ELR (cell line): ENCODE measurements around the gene SMYD3.

ENCODE experiments used
- DNase-seq: peaks from one replicate; pipeline ENCODE4 v3.0.0-alpha.2; 2015; ENCODE audit warnings: low read depth

Gene SMYD3

DNA sequence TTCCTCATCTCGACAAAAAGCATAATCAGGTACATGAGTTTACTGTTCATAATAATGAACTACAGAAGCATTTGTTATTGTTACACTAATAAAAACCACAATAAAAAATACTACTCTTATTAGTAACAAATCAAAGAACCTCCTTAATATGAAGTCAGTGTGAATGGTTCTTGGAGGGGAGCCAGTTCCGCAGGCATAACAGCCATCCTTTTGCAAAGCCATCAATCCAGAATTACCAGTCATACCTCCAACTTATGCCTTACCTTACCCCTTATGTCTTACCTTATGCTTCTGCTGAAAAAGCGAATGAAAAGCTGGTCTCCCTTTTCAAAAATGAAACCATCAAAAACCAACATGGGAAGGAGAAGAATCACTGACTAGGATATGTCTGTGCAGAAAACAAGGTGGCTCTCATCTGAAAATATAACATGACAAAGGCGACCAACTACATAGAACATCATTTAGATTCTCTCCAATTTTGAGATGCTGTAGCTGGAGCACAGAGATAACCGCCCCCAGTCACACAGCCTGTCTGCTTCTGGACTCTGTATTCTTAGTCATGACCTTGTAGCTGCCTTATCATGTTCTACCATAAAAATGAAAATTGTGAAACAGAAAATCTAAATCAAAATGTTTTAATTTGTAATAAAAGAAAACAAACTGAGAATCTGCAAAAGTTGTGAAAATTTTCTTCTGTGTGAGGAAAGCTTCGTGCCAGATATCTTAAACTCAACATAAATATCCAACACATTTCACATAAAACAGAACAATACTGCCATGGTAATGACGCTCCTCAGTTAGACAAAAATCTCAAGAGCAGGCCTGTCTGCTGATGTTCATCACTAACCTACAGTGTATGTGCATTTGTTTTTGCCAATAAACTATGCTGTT lies 438.2 kb downstream of the SMYD3 start:
- DNase-seq: no peak

DNA sequence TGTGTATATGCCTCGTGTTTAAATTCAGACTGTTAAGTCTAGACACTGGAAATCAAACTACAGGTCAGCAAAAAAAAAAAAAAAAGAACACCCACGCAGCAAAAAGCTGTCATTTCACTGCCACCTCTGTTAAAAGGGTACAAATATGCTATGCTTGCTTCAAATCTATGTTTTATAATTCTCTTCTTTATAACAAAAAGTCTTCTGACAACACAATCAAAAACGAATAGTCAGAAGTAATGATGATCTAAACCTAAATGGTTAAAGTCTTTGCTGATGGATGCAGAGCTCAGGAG lies 438.9 kb downstream of the SMYD3 start:
- DNase-seq: no peak

DNA sequence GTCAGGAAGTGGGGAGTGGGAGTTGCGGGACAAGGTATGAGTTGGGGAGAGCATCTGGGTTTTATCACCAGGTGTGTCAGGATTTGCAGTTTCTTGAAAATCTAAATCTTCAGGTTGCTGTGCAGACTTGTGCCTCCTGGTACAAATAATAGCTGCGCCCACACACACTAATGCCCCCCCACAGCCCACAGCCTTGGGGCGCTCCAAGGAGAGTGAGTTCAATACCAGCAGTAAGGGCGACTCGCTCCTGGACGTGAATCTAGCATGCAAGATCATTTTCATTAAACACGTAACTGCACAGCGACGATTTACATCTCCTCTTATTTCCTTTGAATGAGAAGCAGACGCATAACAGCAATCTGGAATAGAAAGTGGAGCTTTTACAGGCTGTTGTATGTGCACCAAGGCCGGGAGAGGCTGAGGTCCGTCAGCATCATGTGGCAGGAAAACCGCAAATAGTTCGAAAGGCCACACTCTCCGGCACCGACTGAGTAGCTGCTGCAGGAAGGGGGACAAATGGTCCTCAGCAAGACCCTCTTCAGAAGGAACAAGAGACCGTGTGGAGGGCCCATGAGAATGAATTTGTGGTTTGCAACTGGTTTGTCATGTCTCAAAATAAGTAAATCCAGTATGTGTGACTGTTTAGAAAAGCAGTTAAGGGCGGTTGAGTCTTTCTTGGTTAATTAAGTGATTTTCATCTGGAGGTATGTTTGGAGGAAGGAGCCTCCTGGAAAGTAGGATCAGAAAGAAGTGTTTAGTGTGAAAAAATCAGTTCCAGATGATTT lies 439.5 kb downstream of the SMYD3 start:
- DNase-seq: peak; percentile 36

GRCh38 chr1:246066573-246066972 lies 440.5 kb downstream of the SMYD3 start:
- DNase-seq: no peak

DNA sequence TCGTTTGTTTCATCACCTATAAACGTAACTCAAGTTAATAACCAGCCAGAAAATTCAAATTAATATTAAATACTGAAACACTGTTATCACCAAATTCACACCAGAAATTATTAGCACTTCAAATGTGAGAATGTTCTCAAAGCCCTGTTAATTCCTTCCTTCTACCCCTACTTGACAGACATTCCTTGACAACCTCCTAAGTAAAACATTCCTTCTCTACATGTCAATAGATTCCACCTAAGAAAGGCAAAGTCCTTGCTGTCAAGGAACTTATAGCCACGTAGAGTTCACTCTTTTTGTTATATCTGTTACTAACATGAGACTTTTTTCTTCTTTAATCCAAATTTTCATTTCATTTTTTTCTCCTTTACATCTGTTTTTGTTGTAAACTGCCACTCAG lies 441.5 kb downstream of the SMYD3 start:
- no peak for DNase-seq

GRCh38 chr1:246064891-246065290 lies 442.2 kb downstream of the SMYD3 start:
- no peak for DNase-seq

- DNase-seq: no peak
Measured at GRCh38 chr1:246063013-246063616, 444.0 kb downstream of the SMYD3 start.

- no peak for DNase-seq
Measured at GRCh38 chr1:246058466-246058865, 448.6 kb downstream of the SMYD3 start.

DNA sequence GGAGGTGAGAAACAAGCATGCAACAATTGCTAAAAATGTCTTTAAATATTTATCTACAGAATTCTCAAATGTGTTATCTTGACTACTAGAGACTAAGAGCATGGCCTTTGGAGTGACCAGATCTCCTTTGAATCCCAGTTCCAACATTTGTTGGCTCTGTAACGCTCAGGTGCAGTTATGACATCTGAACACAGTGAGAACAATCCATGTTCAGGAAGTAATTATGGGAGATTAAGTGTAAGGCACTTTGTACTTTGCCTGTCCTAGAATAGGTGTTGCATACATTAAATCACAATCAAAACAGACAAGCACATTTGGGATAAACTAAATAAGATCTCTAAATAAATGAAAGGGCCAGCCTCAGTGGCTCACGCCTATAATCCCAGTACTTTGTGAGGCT lies 454.5 kb downstream of the SMYD3 start:
- no peak for DNase-seq

DNA sequence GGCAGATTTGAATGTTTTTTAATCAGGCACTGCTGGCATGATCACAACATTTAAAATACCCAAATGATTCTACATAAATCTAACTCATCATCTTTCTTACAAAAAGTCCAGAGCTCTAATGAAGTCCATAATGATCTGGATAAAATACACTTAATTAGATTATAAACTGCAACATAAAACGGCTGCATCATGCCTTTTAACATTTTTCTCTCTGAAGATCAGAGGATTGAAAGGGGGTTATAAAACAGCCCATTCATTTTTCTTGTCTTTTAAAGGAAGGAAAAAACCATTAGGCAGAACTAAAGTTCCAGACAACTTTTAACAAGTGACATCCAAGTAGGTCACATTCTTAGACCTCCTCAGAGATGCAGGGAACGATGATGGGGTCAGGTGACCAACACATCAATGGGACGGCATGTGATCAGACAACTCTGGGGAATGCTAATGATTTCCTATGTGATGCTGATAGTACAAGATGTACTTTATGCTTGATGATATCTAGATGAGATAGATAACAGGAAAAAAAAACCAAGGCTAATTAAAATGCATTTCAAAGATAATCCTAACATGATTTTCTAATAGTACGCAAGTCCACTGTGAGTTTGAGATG lies 455.1 kb downstream of the SMYD3 start:
- no peak for DNase-seq

GRCh38 chr1:246048693-246049092 lies 458.4 kb downstream of the SMYD3 start:
- DNase-seq: no peak

- no peak for DNase-seq
Measured at GRCh38 chr1:246043556-246043955, 463.5 kb downstream of the SMYD3 start.

DNA sequence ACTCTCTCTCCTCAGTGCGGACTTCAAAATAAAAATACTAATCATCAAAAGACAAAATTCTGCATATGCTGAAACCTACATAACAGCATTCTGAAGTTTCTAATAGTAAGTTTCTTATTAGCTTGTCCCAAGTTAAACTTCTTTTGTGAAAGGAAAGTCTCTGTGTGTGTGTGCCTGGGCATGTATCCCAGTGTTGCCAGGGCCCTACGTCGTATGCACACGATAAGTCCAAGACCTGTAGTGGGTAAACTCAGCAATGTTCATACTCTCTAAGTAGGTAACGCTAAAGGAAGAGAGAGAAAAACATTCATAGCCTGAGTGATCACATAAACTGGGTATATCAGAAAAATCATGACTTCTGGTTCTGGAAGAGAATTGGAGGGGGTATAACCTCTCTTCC lies 465.7 kb downstream of the SMYD3 start:
- DNase-seq: no peak

GRCh38 chr1:246040200-246040890 lies 466.7 kb downstream of the SMYD3 start:
- no peak for DNase-seq

- DNase-seq: no peak
Measured at GRCh38 chr1:246039584-246039983, 467.5 kb downstream of the SMYD3 start.

GRCh38 chr1:246037832-246038231 lies 469.2 kb downstream of the SMYD3 start:
- DNase-seq: no peak

DNA sequence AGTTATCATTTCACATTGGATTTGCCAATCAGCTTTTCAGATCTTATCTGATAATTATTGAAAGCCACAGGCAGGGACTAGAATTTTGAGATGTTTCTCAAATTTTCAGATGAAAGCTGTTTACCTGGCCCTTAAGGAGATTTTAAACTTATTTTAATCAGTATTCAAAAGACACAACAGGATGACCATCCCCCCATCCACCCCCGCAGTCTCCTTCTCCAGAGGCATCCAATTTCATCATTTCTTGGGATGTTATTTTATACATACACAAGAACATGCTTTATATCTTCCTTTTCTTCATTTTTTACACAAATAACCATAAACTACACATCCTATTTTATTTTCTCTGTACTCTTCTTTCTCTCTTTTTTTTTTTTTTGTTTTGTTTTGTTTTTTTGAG lies 470.9 kb downstream of the SMYD3 start:
- no peak for DNase-seq

DNA sequence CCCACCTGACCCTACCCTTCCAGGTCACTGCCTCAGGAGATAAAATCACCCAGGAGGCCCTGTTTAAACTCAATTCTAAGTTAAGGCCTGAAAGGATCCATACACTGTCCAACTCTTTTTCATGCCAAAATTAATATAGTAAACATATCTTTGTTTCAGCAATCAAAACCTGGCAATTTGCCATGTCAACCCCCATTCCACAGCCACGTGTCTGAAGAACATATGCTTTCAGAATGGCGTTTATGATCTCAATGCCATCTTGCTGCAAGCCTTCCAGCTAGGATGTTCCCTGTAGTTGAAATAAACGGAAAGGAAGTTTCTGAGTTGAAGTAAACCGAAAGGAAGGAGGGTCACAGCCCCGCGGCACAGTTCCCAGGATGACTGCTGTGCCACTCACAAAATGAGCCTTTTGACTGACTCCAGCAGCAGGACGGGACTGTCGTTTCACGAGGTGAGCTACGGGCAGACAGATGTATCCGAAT lies 472.0 kb downstream of the SMYD3 start:
- no peak for DNase-seq

GRCh38 chr1:246034630-246035029 lies 472.4 kb downstream of the SMYD3 start:
- no peak for DNase-seq

- no peak for DNase-seq
Measured at GRCh38 chr1:246032984-246033383, 474.1 kb downstream of the SMYD3 start.

DNA sequence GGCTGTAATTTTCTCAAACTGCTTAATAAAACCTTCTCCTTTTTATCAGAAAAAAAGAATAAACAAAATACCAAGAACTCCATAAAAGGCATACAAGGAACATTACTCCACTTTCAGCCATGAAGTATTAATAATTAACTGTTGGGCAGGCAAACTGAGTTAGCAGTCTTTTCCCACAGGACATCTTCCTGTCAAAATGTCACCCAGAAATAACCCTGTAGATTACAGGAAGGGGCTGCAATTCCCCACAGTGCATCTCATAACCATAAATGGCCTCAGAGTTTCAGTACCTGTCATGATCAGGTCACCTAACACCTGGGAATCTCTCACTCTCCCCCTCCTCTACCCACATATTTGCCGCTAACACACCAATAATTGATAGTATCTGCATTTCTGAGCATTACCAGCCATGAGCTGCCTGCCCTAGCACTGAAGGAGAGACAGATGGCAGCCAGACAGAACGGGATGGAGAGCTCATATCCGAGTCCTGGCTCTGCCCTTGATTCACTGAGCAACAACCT lies 475.0 kb downstream of the SMYD3 start:
- no peak for DNase-seq

GRCh38 chr1:246029616-246030015 lies 477.5 kb downstream of the SMYD3 start:
- DNase-seq: peak; percentile 7
